ENCODE results near the gene COMMD1. TPM values are rescaled to one million over a fixed set of nuclear protein-coding genes. Genes with fewer than 3 reads are reported as not detected.

The COMMD1 gene
- polyA plus RNA-seq, 6 donors from 2014 or later, result 49.3 to 66.0 (median 59.3) TPM

DNA sequence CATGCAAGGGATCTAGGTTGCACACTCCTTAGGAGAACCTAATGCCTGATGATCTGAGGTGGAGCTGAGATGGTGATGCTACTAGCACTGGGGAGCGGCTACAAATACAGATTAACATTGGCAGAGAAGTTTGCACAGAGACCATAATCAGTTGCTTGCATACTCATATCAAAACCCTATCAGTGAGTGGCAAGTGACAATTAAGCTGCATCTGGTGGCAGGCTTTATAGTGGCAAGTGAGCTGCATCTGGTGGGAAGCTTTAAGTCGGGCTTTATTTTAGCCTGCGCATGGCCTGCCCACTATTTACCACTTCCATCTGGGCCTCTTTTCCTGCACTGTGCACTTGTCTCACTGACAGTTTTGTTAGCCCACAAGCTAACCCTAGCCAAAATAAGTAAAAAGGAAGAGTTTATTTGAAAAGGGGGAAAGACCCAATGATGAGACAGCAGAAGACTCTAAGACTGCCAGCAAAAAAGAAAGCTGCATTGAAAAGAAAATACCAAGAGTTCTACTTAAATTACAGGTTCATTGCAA, 149.5 kb downstream of the COMMD1 start:
- Mint-ChIP-seq H3K36me3 (peaks cover 0 to 12% of the 10 kb centered on the region in 2 donors), H3K4me3 (no peak overlapping the region), H3K4me1 (no peaks in the 10 kb centered on the region), H3K9me3 (peaks cover 0 to 6% (median 2%) of the 10 kb centered on the region in 7 donors), H3K27ac (no peak overlapping the region), H3K27me3 (no peaks in the 10 kb centered on the region)
- DNase-seq, result no peak
- ATAC-seq (ENCODE audit: low read depth in 2 of 2), result no peak

DNA sequence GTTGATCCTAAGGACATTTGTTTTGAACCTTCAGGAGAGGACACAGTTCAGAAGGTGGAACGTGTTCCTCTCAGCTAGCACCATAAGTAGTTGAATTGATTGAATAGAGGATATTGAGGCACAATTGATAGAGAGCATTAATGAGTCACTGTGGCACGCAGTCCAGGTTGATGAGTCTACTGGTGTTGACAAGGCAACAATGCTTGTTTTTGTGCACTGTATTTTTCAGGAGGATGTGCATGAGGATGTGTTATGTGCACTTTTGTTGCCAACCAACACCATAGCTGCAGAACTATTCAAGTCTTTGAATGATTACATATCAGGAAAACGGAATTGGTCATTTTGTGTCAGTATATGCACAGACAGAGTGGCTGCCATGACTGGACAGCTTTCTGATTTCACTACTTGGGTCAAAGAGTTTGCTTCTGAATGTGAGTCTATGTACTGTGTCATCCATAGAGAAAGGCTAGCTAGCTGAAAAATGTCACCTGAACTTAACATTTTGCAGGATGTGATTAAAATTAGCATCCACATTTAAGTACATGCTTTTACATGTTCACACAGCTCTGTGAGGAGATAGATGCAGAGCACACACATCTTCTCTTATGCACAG, 150.4 kb downstream of the COMMD1 start:
- Mint-ChIP-seq H3K36me3 (peaks cover 5 to 19% of the 10 kb centered on the region in 2 donors), H3K4me1 (no peaks in the 10 kb centered on the region), H3K27me3 (no peaks in the 10 kb centered on the region), H3K9me3 (peaks cover 3 to 15% (median 8%) of the 10 kb centered on the region in 7 donors), H3K4me3 (no peak overlapping the region), H3K27ac (no peak overlapping the region)
- ATAC-seq (ENCODE audit: low read depth in 2 of 2), result no peak
- no peak for DNase-seq

DNA sequence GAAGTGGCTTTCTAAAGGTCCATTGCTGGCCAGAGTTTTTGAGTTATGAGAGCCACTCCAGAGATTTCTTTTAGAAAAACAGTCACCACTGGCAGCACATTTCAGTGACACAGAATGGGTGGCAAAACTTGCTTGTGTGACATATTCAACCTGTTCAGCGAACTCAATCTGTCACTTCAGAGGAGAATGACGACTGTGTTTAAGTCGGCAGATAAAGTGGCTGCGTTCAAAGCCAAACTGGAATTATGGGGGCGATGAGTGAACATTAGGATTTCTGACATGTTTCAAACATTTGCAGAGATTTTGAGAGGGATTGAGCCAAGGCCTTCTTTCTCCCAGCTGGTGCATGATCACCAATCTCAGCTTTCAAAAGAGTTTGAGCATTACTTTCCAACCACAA, 150.9 kb downstream of the COMMD1 start:
- Mint-ChIP-seq H3K27me3 (no peaks in the 10 kb centered on the region), H3K9me3 (peaks cover 5 to 18% (median 10%) of the 10 kb centered on the region in 7 donors), H3K36me3 (peaks cover 8 to 22% of the 10 kb centered on the region in 2 donors), H3K4me3 (no peak overlapping the region), H3K27ac (no peak overlapping the region), H3K4me1 (peaks cover 0 to 3% (median 0%) of the 10 kb centered on the region in 3 donors)
- no peak for ATAC-seq (ENCODE audit: low read depth in 2 of 2)
- DNase-seq, result no peak

DNA sequence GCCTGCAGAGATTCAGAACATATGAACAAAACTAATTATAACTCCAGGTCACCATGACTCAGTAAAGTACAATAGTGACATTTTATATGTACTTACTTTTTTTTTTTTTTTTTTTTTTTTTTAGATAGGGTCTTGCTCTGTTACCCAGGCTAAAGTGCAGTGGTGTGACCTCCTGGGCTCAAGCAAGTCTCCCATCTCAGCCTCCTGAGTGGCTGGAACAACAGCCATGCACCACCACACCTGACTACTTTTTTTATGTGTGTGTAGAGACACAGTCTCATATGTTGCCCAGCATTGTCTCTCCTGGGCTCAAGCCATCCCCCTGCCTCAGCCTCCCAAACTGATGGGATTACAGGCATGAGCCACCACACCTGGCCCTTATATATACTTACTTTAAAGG, 159.8 kb downstream of the COMMD1 start:
- Mint-ChIP-seq H3K27ac (peak overlapping the region in 3 of 6 donors; percentile 24 to 65 (median 51)), H3K4me3 (no peak overlapping the region), H3K9me3 (peaks cover 3 to 10% (median 9%) of the 10 kb centered on the region in 7 donors), H3K36me3 (peaks cover 8 to 23% of the 10 kb centered on the region in 2 donors), H3K27me3 (no peaks in the 10 kb centered on the region), H3K4me1 (peaks cover 0 to 11% (median 0%) of the 10 kb centered on the region in 3 donors)
- ATAC-seq (ENCODE audit: low read depth in 2 of 2) (no peak), DNase-seq (no peak)

DNA sequence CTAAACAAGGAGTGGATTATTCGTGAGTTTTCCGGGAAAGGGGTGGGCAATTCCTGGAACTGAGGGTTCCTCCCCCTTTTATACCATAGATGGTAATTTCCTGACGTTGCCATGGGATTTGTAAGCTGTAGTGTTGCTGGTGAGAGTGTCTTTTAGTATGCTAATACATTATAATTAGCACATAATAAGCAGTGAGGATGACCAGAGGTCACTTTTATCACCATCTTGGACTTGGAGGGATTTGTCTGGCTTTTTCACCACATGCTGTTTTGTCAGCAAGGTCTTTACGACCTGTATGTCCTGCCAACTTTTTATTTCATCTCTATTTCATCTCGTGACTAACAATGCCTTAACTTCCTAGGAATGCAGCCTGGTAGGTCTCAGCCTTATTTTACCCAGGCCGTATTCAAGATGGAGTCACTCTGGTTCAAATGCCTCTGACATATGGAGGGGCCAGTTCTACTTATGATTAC, 165.7 kb downstream of the COMMD1 start:
- H3K27ac Mint-ChIP-seq, result peak overlapping the region in 1 of 6 donors; percentile 52
- no peaks in the 10 kb centered on the region for H3K27me3 Mint-ChIP-seq
- ATAC-seq (ENCODE audit: low read depth in 2 of 2) (no peak), DNase-seq (no peak)
- H3K4me1 Mint-ChIP-seq, result peaks cover 0 to 3% (median 0%) of the 10 kb centered on the region in 3 donors
- H3K36me3 Mint-ChIP-seq, result peaks cover 0 to 15% of the 10 kb centered on the region in 2 donors
- no peak overlapping the region for H3K4me3 Mint-ChIP-seq
- H3K9me3 Mint-ChIP-seq, result peaks cover 0 to 13% (median 3%) of the 10 kb centered on the region in 7 donors

DNA sequence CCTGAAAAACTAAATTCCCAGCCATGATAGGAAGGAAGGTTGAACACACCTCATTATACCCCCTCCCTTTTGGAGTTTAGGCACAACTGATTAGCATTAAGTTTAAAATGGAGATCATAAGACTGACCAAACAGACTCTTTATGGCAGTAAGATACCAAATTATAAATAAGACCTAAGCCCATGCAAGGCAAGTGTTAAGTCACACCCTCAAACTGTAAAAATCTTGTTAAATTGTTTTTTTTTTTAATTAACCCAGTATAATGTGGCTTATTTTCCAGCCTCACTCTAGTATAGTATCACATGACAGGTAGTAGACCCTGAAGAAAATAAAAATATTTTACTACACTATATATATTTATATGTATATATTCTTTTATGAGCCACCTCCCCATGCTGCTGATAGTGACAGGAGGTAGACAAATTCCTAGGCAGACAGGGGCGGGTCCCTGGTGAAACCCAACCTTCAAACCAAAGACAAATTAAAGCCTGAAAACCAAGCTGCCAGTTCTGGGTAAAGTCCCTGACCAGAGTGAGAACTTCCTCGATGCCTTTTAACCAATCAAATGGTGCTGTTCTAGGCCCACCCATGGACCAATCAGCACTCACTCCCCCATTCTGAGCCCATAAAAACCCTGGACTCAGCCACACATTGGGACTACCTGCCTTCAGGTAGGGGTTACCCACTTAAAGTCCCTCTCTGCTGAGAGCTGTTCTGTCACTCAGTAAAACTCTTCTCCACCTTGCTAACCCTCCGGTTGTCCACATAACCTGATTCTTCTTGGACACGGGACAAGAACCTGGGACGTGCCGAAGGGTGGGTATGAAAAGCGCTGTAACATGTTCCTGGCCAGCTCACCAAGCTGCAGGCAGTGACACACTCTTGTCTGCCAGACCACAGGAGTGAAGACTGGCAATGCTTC, 166.5 kb downstream of the COMMD1 start:
- Mint-ChIP-seq H3K36me3 (peaks cover 0 to 14% of the 10 kb centered on the region in 2 donors), H3K4me3 (no peak overlapping the region), H3K27me3 (no peaks in the 10 kb centered on the region), H3K4me1 (peaks cover 0 to 4% (median 0%) of the 10 kb centered on the region in 3 donors), H3K9me3 (peaks cover 0 to 13% (median 3%) of the 10 kb centered on the region in 7 donors), H3K27ac (no peak overlapping the region)
- no peak for DNase-seq
- no peak for ATAC-seq (ENCODE audit: low read depth in 2 of 2)

DNA sequence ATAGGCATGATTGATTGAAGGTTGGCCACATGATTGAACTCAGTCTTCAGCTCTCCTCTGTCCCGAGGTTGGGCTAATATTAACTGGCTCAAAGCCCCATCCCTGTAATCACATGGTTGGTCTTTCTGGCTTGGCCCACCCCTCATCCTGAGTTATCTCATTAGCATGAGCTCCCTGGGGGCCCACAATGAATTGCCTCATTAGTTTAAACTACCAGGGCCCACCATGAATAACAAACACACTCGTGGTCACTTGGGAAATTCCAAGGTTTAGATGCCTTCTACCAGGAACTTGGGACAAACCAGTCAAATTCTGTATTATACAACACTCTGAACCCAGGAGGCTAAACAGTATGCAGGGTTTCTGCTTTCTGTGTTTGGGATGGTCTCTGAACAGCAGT, 168.8 kb downstream of the COMMD1 start:
- Mint-ChIP-seq H3K36me3 (peaks cover 0 to 8% of the 10 kb centered on the region in 2 donors), H3K4me3 (no peak overlapping the region), H3K4me1 (peaks cover 0 to 4% (median 0%) of the 10 kb centered on the region in 3 donors), H3K9me3 (peaks cover 0 to 13% (median 3%) of the 10 kb centered on the region in 7 donors), H3K27me3 (no peaks in the 10 kb centered on the region), H3K27ac (no peak overlapping the region)
- DNase-seq, result no peak
- ATAC-seq (ENCODE audit: low read depth in 2 of 2), result no peak

DNA sequence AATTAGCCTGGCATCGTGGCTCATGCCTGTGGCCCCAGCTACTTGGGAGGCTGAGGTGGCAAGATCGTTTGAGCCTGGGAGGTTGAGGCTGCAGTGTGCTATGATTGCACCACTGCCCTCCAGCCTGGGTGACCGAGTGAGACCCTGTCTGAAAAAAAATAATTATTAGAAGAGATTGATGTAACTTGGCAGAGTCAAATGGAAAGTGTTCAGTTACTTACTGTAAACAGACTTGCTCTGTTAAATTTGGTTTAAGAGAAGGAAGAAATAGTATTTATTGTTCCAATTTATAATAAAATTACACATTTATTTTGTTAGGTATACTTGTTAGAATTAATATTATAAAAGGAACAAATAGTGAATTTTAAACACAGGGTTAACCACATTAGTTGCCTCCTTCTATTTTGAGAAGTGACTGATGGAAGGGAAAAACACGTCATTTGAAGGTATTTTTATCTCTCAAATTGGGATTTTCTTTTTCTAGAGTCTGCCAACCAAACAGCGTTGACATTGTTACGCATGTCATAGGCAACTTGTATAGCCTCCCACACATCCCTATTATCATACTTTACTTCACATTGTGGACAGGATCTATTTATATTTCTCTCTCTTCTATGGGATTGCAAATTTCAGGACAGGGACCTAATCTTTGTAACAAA, 171.6 kb downstream of the COMMD1 start:
- H3K36me3 Mint-ChIP-seq, result peaks cover 0 to 4% of the 10 kb centered on the region in 2 donors

DNA sequence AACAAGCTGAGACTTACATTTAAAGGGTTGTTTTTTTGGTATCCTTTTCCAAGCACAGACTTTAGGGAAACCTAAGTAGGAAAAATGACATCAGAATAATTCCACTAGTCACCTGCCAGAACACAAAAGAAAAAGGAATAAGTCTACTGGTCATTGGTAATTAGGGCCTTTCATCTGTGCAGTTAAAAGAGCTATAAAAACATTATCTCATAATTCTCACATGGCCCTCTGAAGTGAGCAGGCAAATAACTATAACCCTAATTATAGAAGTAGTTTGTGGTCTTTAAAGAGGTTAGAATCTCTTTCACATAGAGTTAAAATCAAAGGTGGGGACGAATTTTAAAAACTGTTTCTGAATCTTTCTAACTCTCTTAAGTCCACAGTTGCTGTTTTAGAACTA, 179.3 kb downstream of the COMMD1 start:
- no peaks in the 10 kb centered on the region for H3K27me3 Mint-ChIP-seq
- H3K9me3 Mint-ChIP-seq, result no peaks in the 10 kb centered on the region
- H3K27ac Mint-ChIP-seq, result no peak overlapping the region
- peaks cover 0 to 4% of the 10 kb centered on the region in 2 donors for H3K36me3 Mint-ChIP-seq
- ATAC-seq (ENCODE audit: low read depth in 2 of 2), result no peak
- no peaks in the 10 kb centered on the region for H3K4me1 Mint-ChIP-seq
- no peak overlapping the region for H3K4me3 Mint-ChIP-seq
- no peak for DNase-seq

More for the DNA sequence above, 171.6 kb downstream of the COMMD1 start:
- H3K27me3 Mint-ChIP-seq, result no peaks in the 10 kb centered on the region
- no peak overlapping the region for H3K4me3 Mint-ChIP-seq
- peaks cover 0 to 7% (median 3%) of the 10 kb centered on the region in 7 donors for H3K9me3 Mint-ChIP-seq
- ATAC-seq (ENCODE audit: low read depth in 2 of 2) (no peak), DNase-seq (no peak)
- H3K4me1 Mint-ChIP-seq, result peaks cover 0 to 4% (median 0%) of the 10 kb centered on the region in 3 donors
- peak overlapping the region in 1 of 6 donors; percentile 33 for H3K27ac Mint-ChIP-seq

DNA sequence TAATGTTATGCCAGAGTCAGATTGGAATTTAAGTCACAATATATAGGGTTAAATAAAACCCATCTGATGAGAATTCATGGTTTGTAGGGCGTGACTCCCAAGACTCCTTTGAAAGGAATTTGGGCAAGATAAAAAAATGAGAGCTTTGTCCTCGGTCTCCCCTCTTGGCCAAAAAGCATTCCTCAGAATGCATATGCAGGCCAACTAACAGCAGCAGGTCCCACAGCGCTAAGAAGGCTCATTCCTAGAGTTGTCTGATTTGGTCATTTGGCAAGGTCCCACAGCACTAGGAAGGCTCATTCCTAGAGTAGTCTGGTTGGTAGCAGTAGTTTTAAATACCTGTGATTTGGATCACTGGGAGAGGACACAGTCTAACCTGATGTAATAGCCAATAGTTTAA, 184.2 kb downstream of the COMMD1 start:
- Mint-ChIP-seq H3K36me3 (no peaks in the 10 kb centered on the region), H3K4me3 (no peak overlapping the region), H3K27ac (no peak overlapping the region), H3K4me1 (peaks cover 0 to 2% (median 0%) of the 10 kb centered on the region in 3 donors), H3K9me3 (no peaks in the 10 kb centered on the region), H3K27me3 (no peaks in the 10 kb centered on the region)
- no peak for ATAC-seq (ENCODE audit: low read depth in 2 of 2)
- no peak for DNase-seq

DNA sequence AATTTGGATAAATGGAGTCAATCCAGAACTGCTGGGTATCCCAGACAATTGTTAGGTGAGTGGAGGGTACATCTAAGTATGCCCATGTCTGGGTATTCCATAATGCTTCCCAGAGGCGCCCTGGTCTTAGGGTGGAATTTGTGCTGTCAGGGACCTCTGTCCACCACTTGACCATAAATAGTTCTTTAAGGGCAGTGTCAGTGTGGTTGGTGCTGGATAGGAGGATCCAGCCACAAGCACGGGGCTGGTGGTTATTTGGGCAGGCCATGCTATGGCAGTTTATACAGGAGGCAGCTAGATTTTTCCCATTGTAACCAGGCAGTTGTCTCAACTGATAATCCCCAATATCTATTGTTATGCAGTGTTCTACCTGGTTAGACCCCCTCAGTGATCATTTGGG, 186.0 kb downstream of the COMMD1 start:
- H3K4me3 Mint-ChIP-seq, result no peak overlapping the region
- DNase-seq (no peak), ATAC-seq (ENCODE audit: low read depth in 2 of 2) (no peak)
- H3K36me3 Mint-ChIP-seq, result no peaks in the 10 kb centered on the region
- H3K4me1 Mint-ChIP-seq, result peaks cover 0 to 2% (median 0%) of the 10 kb centered on the region in 3 donors
- H3K27me3 Mint-ChIP-seq, result no peaks in the 10 kb centered on the region
- no peak overlapping the region for H3K27ac Mint-ChIP-seq
- no peaks in the 10 kb centered on the region for H3K9me3 Mint-ChIP-seq

DNA sequence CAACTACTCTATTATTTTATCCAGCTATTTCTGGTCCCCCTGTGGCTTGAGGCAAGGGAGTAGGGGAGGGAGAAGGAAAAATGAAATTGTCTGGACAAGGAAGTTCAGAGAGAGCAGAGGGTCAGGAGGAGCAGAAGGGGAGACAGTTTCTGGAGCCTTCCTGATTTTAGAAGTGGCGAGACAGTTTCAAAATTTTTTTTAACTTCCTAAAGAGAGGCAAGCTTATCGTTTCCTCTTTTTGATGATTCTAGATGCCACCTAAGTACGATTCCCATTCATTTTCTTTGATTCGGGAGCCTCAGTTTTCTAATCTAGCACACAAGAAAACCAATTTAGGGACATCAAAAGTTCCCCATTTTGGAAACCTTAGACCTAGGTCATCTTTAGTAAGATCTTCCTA, 193.6 kb downstream of the COMMD1 start:
- no peaks in the 10 kb centered on the region for H3K9me3 Mint-ChIP-seq
- H3K4me3 Mint-ChIP-seq, result peak overlapping the region in 5 of 8 donors; percentile 21 to 64 (median 56)
- no peaks in the 10 kb centered on the region for H3K27me3 Mint-ChIP-seq
- H3K4me1 Mint-ChIP-seq, result peaks cover 31 to 47% (median 45%) of the 10 kb centered on the region in 3 donors
- ATAC-seq (ENCODE audit: low read depth in 2 of 2), result peak; percentile 35 to 45
- H3K36me3 Mint-ChIP-seq, result no peaks in the 10 kb centered on the region
- DNase-seq, result no peak
- H3K27ac Mint-ChIP-seq, result peak overlapping the region in 3 of 6 donors; percentile 12 to 89 (median 67)
